PC-9 (cell line): Measurements from ENCODE around the gene PRKX. TPM values are rescaled to one million over a fixed set of nuclear protein-coding genes. Genes with fewer than 3 reads are reported as not detected.
"Not testable (repeated sequence)": the region's sequence is repeated elsewhere in the genome, so short reads cannot be mapped to it uniquely, and the experiment has no call there.

Experiments
- BruUV-seq: library from RNA; stranded (reverse); fragments of 400-500 nt; replicated peaks from 2 replicates; lab custom pipeline; 2021; lab: Mats Ljungman, UMichigan
- CTCF ChIA-PET: fragments of 300-600 bp; sonication (Branson Sonifier 250); formaldehyde crosslinking; loops from one replicate; lab custom pipeline; 2022; ENCODE audit warnings: antibody characterized with exemption; lab: Charles Lee
- POLR2A ChIA-PET: fragments of 300-600 bp; sonication (Branson Sonifier 250); formaldehyde crosslinking; loops from one replicate; lab custom pipeline; 2022; ENCODE audit warnings: antibody characterized with exemption; ENCODE audit not compliant: unreplicated experiment; lab: Charles Lee
- DNase-seq, 2 experiments: peaks; one replicate each; pipeline versions ENCODE4 v3.0.0 to v3.0.0-alpha.2; 2015 to 2022; ENCODE audit warnings: mixed read lengths in 1 of 2
- H2AFZ ChIP-seq: fragments of 200-600 bp; sonication (generic); 2 replicates; pipeline ENCODE4 v1.8.1; 2017; ENCODE audit warnings: antibody characterized with exemption
- H3F3A ChIP-seq: fragments of 200-600 bp; sonication (generic); 2 replicates; pipeline ENCODE4 v1.8.1; 2017; ENCODE audit warnings: antibody characterized with exemption, mild to moderate bottlenecking, low read depth; ENCODE audit not compliant: insufficient read depth
- H3K27ac ChIP-seq: fragments of 200-600 bp; sonication (generic); 2 replicates; pipeline ENCODE4 v1.6.1; 2016; ENCODE audit warnings: mixed run types
- H3K27me3 ChIP-seq: fragments of 200-600 bp; sonication (generic); 2 replicates; pipeline ENCODE4 v1.6.1; 2016; ENCODE audit warnings: low read depth, mixed run types; ENCODE audit not compliant: insufficient read depth
- H3K36me3 ChIP-seq: fragments of 200-600 bp; sonication (generic); 2 replicates; pipeline ENCODE4 v1.6.1; 2016; ENCODE audit warnings: low read depth, mixed run types
- H3K4me1 ChIP-seq: fragments of 200-600 bp; sonication (generic); replicated peaks from 2 replicates; pipeline ENCODE4 v1.6.1; 2016; ENCODE audit warnings: mixed run types; ENCODE audit not compliant: insufficient read depth
- H3K4me2 ChIP-seq: fragments of 200-600 bp; sonication (generic); 2 replicates; pipeline ENCODE4 v1.6.1; 2017; ENCODE audit warnings: mixed run types
- H3K4me3 ChIP-seq: fragments of 200-600 bp; sonication (generic); 2 replicates; pipeline ENCODE4 v1.6.1; 2016; ENCODE audit warnings: mixed run types
- H3K79me2 ChIP-seq: fragments of 200-600 bp; sonication (generic); 2 replicates; pipeline ENCODE4 v1.6.1; 2017; ENCODE audit warnings: low read depth, mixed run types
- H3K9me2 ChIP-seq: fragments of 200-600 bp; sonication (generic); 2 replicates; pipeline ENCODE4 v1.8.1; 2017; ENCODE audit warnings: mild to moderate bottlenecking; ENCODE audit not compliant: insufficient read depth
- H3K9me3 ChIP-seq: fragments of 200-600 bp; sonication (generic); 2 replicates; pipeline ENCODE4 v1.8.1; 2016; ENCODE audit warnings: low read depth; ENCODE audit not compliant: insufficient read depth
- H4K20me1 ChIP-seq: fragments of 200-600 bp; sonication (generic); 2 replicates; pipeline ENCODE4 v1.8.1; 2017; ENCODE audit not compliant: insufficient read depth
- EZH2 ChIP-seq: fragments of 200-600 bp; sonication (generic); IDR thresholded peaks from 2 replicates; pipeline ENCODE4 v1.8.0; 2017; ENCODE audit warnings: antibody characterized with exemption, low read depth
- intact Hi-C: fragments of 100-400 bp; cut with micrococcal nuclease; formaldehyde crosslinking; loops from one replicate; pipeline ENCODE4 v1.10.0; 2022; ENCODE audit not compliant: unreplicated experiment
- total RNA-seq: library from RNA; stranded (reverse); gene quantifications from 2 replicates; pipeline ENCODE4 v1.2.3, GENCODE V29; 2021
- TF ChIP-seq, protein P1 (sequence below): fragments of 200-600 bp; sonication (generic); conservative IDR thresholded peaks from 2 replicates; pipeline ENCODE4 v1.6.1; 2017; ENCODE audit warnings: mixed run types, antibody characterized with exemption, mild to moderate bottlenecking, moderate library complexity

Gene PRKX
- total RNA-seq, 1 experiment from 2014 or later: 31.5 TPM

DNA sequence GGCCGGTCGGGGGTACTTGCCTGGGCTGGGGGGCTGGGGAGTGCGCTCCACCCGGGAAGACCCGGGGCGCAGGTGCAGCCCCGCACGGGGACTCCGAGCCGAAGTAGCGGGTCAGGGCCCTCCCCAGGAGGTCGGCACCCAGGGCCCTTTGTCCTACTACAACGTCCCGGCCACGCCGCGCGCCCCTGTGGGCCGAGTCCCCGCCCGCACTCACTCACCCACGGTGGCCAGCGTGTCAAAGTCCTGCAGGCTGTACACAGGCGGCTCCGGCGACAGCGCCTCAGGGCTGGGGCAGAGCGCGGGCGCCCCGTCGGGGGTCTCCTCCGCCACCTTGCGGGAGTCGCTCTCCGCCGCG is 602 bp downstream of the PRKX start:
- Histone ChIP-seq H3K4me3 (peak overlapping the region; percentile 93), H3K9me3 (no peaks in the 10 kb centered on the region), H3K27me3 (no peaks in the 10 kb centered on the region), H3K9me2 (no peaks in the 10 kb centered on the region), H3F3A (no peaks in the 10 kb centered on the region), H3K79me2 (peaks cover 9% of the 10 kb centered on the region; the same call in 1 of the 2 replicates), H3K4me1 (peaks cover 12% of the 10 kb centered on the region; the same call in 1 of the 2 replicates), H4K20me1 (no peaks in the 10 kb centered on the region), H2AFZ (peak overlapping the region; percentile 75), H3K36me3 (no peaks in the 10 kb centered on the region), H3K4me2 (peak overlapping the region; percentile 89), H3K27ac (no peak overlapping the region)
- no peak for TF ChIP-seq EZH2
- TF ChIP-seq, protein P1, sequence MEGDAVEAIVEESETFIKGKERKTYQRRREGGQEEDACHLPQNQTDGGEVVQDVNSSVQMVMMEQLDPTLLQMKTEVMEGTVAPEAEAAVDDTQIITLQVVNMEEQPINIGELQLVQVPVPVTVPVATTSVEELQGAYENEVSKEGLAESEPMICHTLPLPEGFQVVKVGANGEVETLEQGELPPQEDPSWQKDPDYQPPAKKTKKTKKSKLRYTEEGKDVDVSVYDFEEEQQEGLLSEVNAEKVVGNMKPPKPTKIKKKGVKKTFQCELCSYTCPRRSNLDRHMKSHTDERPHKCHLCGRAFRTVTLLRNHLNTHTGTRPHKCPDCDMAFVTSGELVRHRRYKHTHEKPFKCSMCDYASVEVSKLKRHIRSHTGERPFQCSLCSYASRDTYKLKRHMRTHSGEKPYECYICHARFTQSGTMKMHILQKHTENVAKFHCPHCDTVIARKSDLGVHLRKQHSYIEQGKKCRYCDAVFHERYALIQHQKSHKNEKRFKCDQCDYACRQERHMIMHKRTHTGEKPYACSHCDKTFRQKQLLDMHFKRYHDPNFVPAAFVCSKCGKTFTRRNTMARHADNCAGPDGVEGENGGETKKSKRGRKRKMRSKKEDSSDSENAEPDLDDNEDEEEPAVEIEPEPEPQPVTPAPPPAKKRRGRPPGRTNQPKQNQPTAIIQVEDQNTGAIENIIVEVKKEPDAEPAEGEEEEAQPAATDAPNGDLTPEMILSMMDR: no peak
- DNase-seq: no peak
- ChIA-PET POLR2A (no interaction called here), CTCF (no interaction called here)
- intact Hi-C loops: no loop called here
- no TSS peak for BruUV-seq

GRCh38 chrX:3712051-3712869 is 1.2 kb downstream of the PRKX start:
- H3K9me3 ChIP-seq: no peaks in the 10 kb centered on the region
- no peaks in the 10 kb centered on the region for H4K20me1 ChIP-seq
- BruUV-seq: TSS peak; percentile 32
- H3K79me2 ChIP-seq: peaks cover 9% of the 10 kb centered on the region; the same call in 1 of the 2 replicates
- POLR2A ChIA-PET: no interaction called here
- H3K36me3 ChIP-seq: no peaks in the 10 kb centered on the region
- no peaks in the 10 kb centered on the region for H3K27me3 ChIP-seq
- no peak overlapping the region for H3K27ac ChIP-seq
- no peaks in the 10 kb centered on the region for H3K9me2 ChIP-seq
- peak overlapping the region; percentile 75 for H2AFZ ChIP-seq
- H3K4me2 ChIP-seq: peak overlapping the region; percentile 89
- H3K4me3 ChIP-seq: peak overlapping the region; percentile 93
- H3F3A ChIP-seq: no peaks in the 10 kb centered on the region
- intact Hi-C loops: no loop called here
- TF ChIP-seq EZH2: no peak
- TF ChIP-seq, protein P1: no peak
- no peak for DNase-seq
- CTCF ChIA-PET: no interaction called here
- H3K4me1 ChIP-seq: peaks cover 12% of the 10 kb centered on the region; the same call in 1 of the 2 replicates

DNA sequence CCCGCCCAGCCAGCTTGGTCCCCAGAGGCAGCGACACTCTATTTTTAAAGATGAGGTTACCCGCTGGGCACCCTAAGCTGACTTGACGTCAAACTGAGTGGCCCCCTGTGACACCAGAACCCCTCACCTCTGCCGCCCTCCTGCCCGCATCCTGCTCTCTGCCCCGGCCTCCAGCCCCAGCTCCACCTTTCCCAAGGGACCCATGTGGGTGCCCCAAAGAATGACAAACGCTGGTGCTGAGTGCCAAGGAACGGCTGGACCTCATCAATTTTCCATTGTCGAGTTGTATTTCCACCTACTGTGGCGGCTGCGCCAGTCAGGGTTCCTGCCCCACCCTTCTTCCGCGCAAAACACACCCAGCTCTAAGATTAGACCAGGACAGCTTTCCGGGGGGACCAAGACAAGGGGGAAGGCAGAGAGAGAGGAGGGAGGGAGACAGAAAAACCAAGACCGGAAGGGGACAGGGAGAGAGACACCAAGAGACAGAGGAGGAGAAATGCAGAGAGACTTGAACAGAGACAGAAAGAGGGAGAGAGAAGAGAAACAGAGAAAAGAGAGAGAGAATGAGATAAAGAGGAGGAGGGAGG is 2.0 kb downstream of the PRKX start:
- Histone ChIP-seq H2AFZ (no peak overlapping the region), H3K27ac (no peak overlapping the region), H4K20me1 (no peaks in the 10 kb centered on the region), H3K36me3 (no peaks in the 10 kb centered on the region), H3K4me1 (peaks cover 12% of the 10 kb centered on the region; the same call in 1 of the 2 replicates), H3K4me2 (peak overlapping the region; percentile 89), H3K9me2 (no peaks in the 10 kb centered on the region), H3K4me3 (no peak overlapping the region), H3K27me3 (no peaks in the 10 kb centered on the region), H3K9me3 (no peaks in the 10 kb centered on the region), H3K79me2 (peaks cover 9% of the 10 kb centered on the region; the same call in 1 of the 2 replicates), H3F3A (no peaks in the 10 kb centered on the region)
- POLR2A ChIA-PET: no interaction called here
- CTCF ChIA-PET: no interaction called here
- BruUV-seq: no TSS peak
- no peak for DNase-seq
- intact Hi-C loops: no loop called here
- no peak for TF ChIP-seq EZH2
- TF ChIP-seq, protein P1: no peak

- H3K9me3 ChIP-seq, intact Hi-C loops, H3K4me3 ChIP-seq, H3K4me2 ChIP-seq, H3K9me2 ChIP-seq, H3K79me2 ChIP-seq, H2AFZ ChIP-seq, H3K36me3 ChIP-seq, H3F3A ChIP-seq, BruUV-seq, POLR2A ChIA-PET, H3K27ac ChIP-seq, H3K27me3 ChIP-seq, CTCF ChIA-PET, H4K20me1 ChIP-seq, DNase-seq: not testable (repeated sequence)
- peaks cover 12% of the 10 kb centered on the region; the same call in 1 of the 2 replicates for H3K4me1 ChIP-seq
These were observed 5.7 kb downstream of the PRKX start for GRCh38 chrX:3707673-3708274.
